HCT116 (cell line): ENCODE results near the gene NEUROD1. TPM values are rescaled to one million over a fixed set of nuclear protein-coding genes. Genes with fewer than 3 reads are reported as not detected.

Experiments used
- ATAC-seq: fragments of 200-7000 bp; cut with Tn5 transposase; 2 replicates; pipeline ENCODE4 v1.9.1; 2020; ENCODE audit warnings: mild to moderate bottlenecking, moderate library complexity
- Bru-seq: library from RNA; stranded (reverse); fragments of 400-500 nt; gene quantifications from one replicate; lab custom pipeline; 2021; lab: Mats Ljungman, UMichigan
- BruChase-seq, 2 experiments: library from RNA; stranded (reverse); fragments of 400-500 nt; gene quantifications; one replicate each; lab custom pipeline; 2021; lab: Mats Ljungman, UMichigan
- BruUV-seq: library from RNA; stranded (reverse); fragments of 400-500 nt; replicated peaks from 2 replicates; lab custom pipeline; 2021; lab: Mats Ljungman, UMichigan
- CTCF ChIA-PET: fragments of 300-600 bp; sonication (Branson Sonifier 250); formaldehyde crosslinking; loops from one replicate; lab custom pipeline; 2021; ENCODE audit warnings: antibody characterized with exemption; lab: Charles Lee
- POLR2A ChIA-PET: fragments of 300-600, 350-600 bp; sonication (Branson Sonifier 250); formaldehyde crosslinking; loops from one replicate; lab custom pipeline; 2021; ENCODE audit warnings: antibody characterized with exemption; lab: Charles Lee
- RAD21 ChIA-PET, 2 experiments: fragments of 300-600 bp; sonication (Branson Sonifier 250); formaldehyde crosslinking; loops; one replicate each; lab custom pipeline; 2023; ENCODE audit warnings: low total read pairs in 2 of 2; ENCODE audit not compliant: uncharacterized antibody in 2 of 2, unreplicated experiment in 2 of 2, low non-redundant PET in 1 of 2; lab: Charles Lee
- DNase-seq: peaks from one replicate; pipeline ENCODE4 v3.0.0-alpha.2; 2010; ENCODE audit warnings: low read depth, low spot score
- H2AFZ ChIP-seq: fragments of 200-600 bp; shearing (Covaris generic), sonication (generic); 2 replicates; pipeline ENCODE4 v1.6.1; 2017; ENCODE audit warnings: low read depth, mixed run types, mixed read lengths, antibody characterized with exemption, low read length; ENCODE audit not compliant: poor library complexity, severe bottlenecking
- H3K27ac ChIP-seq: 2 replicates; pipeline ENCODE4 v1.5.1; 2012; ENCODE audit warnings: low read depth, low read length
- H3K27me3 ChIP-seq: fragments of 200-600 bp; sonication (generic); 2 replicates; pipeline ENCODE4 v1.6.1; 2016; ENCODE audit warnings: mixed run types, low read length, mixed read lengths; ENCODE audit not compliant: insufficient read depth
- H3K36me3 ChIP-seq, 2 experiments: fragments of 200-500 bp in 1 of 2; fragments of 200-600 bp in 1 of 2; sonication (Bioruptor generic) in 1 of 2; sonication (generic) in 1 of 2; 2 replicates each; pipeline versions ENCODE4 v1.5.1 to v1.6.1; 2014 to 2016; ENCODE audit warnings: low read length in 2 of 2, inconsistent platforms in 1 of 2, mixed read lengths in 1 of 2, mixed run types in 1 of 2; ENCODE audit not compliant: insufficient read depth in 2 of 2, control insufficient read depth in 1 of 2
- H3K4me1 ChIP-seq, 2 experiments: fragments of 200-600 bp in 1 of 2; sonication (generic) in 1 of 2; 2 replicates each; pipeline versions ENCODE4 v1.5.1 to v1.6.1; 2012 to 2017; ENCODE audit warnings: low read length in 2 of 2, inconsistent platforms in 1 of 2, mild to moderate bottlenecking in 1 of 2, mixed read lengths in 1 of 2, mixed run types in 1 of 2, moderate library complexity in 1 of 2; ENCODE audit not compliant: insufficient read depth in 2 of 2, control insufficient read depth in 1 of 2
- H3K4me2 ChIP-seq: fragments of 200-600 bp; sonication (generic); 2 replicates; pipeline ENCODE4 v1.6.1; 2017; ENCODE audit warnings: mixed run types, low read length, mixed read lengths
- H3K4me3 ChIP-seq, 2 experiments: fragments of 200-600 bp in 1 of 2; sonication (generic) in 1 of 2; replicated peaks in 1 of 2; 2 replicates each; pipeline ENCODE4 v1.5.1; 2011 to 2016; ENCODE audit warnings: low read length in 2 of 2, control low read depth in 1 of 2, low read depth in 1 of 2, mild to moderate bottlenecking in 1 of 2, mixed read lengths in 1 of 2, mixed run types in 1 of 2
- H3K79me2 ChIP-seq: fragments of 200-600 bp; sonication (generic); 2 replicates; pipeline ENCODE4 v1.6.1; 2017; ENCODE audit warnings: mild to moderate bottlenecking, mixed run types, low read length, moderate library complexity, mixed read lengths; ENCODE audit not compliant: insufficient read depth
- H3K9ac ChIP-seq: fragments of 200-600 bp; sonication (generic); 2 replicates; pipeline ENCODE4 v1.6.1; 2016; ENCODE audit warnings: low read length, mixed read lengths
- H3K9me2 ChIP-seq: fragments of 200-600 bp; sonication (generic), shearing (Covaris generic); 2 replicates; pipeline ENCODE4 v1.6.1; 2017; ENCODE audit warnings: mixed run types, mild to moderate bottlenecking, moderate library complexity; ENCODE audit not compliant: insufficient read depth
- H3K9me3 ChIP-seq, 2 experiments: fragments of 200-500 bp in 1 of 2; fragments of 200-600 bp in 1 of 2; sonication (Bioruptor generic) in 1 of 2; sonication (generic) in 1 of 2; 2 replicates each; pipeline ENCODE4 v1.6.1; 2014 to 2017; ENCODE audit warnings: low read length in 2 of 2, mixed read lengths in 2 of 2, inconsistent platforms in 1 of 2, low read depth in 1 of 2, mild to moderate bottlenecking in 1 of 2, mixed run types in 1 of 2, moderate library complexity in 1 of 2; ENCODE audit not compliant: control insufficient read depth in 1 of 2, insufficient read depth in 1 of 2
- H4K20me1 ChIP-seq: fragments of 200-600 bp; sonication (generic), shearing (Covaris generic); 2 replicates; pipeline ENCODE4 v1.6.1; 2017; ENCODE audit warnings: mixed run types, mild to moderate bottlenecking, moderate library complexity; ENCODE audit not compliant: insufficient read depth
- CBX3 ChIP-seq: IDR thresholded peaks from 2 replicates; pipeline ENCODE4 v1.6.1; 2012; ENCODE audit warnings: low read depth
- CEBPB ChIP-seq: IDR thresholded peaks from 2 replicates; pipeline ENCODE4 v1.6.1; 2012; ENCODE audit warnings: low read depth
- EGR1 ChIP-seq: IDR thresholded peaks from 2 replicates; pipeline ENCODE4 v1.6.1; 2012; ENCODE audit warnings: low read depth
- EZH2 ChIP-seq: fragments of 200-600 bp; sonication (generic); IDR thresholded peaks from 2 replicates; pipeline ENCODE4 v1.6.1; 2017; ENCODE audit warnings: antibody characterized with exemption, mixed run types
- EZH2phosphoT487 ChIP-seq: fragments of 200-600 bp; IDR thresholded peaks from 2 replicates; pipeline ENCODE4 v1.6.1; 2018; ENCODE audit warnings: antibody characterized with exemption, borderline replicate concordance
- MAX ChIP-seq: IDR thresholded peaks from 2 replicates; pipeline ENCODE4 v1.6.1; 2012
- POLR2A ChIP-seq: IDR thresholded peaks from 2 replicates; pipeline ENCODE4 v1.7.0; 2011; ENCODE audit warnings: borderline replicate concordance; ENCODE audit not compliant: insufficient read depth, insufficient read length; ENCODE audit errors: extremely low read depth
- POLR2AphosphoS5 ChIP-seq: IDR thresholded peaks from 2 replicates; pipeline ENCODE4 v1.6.1; 2011; ENCODE audit warnings: mild to moderate bottlenecking, low read depth, low read length, moderate library complexity
- SRF ChIP-seq: IDR thresholded peaks from 2 replicates; pipeline ENCODE4 v1.6.1; 2012; ENCODE audit warnings: low read depth
- TCF7L2 ChIP-seq: IDR thresholded peaks from 2 replicates; pipeline ENCODE4 v1.7.0; 2011; ENCODE audit warnings: borderline replicate concordance, inconsistent platforms; ENCODE audit not compliant: insufficient read depth, insufficient read length; ENCODE audit errors: extremely low read depth
- ZFX ChIP-seq: fragments of 450-650 bp; IDR thresholded peaks from 2 replicates; pipeline ENCODE4 v1.6.1; 2017
- ZNF274 ChIP-seq: fragments of 200-500 bp; sonication (Bioruptor generic); IDR thresholded peaks from 2 replicates; pipeline ENCODE4 v1.6.1; 2014; ENCODE audit warnings: mild to moderate bottlenecking, low read depth, low read length, inconsistent platforms
- intact Hi-C: fragments of 100-400 bp; cut with micrococcal nuclease; formaldehyde crosslinking; loops from 2 replicates; pipeline ENCODE4 v1.10.0; 2022
- long read RNA-seq: library from polyadenylated mRNA; unstranded; transcript quantifications from one replicate; pipeline ENCODE4 v2.0.0, GENCODE V29; 2021; ENCODE audit not compliant: unreplicated experiment
- polyA plus RNA-seq: library from polyadenylated mRNA; unstranded; fragments of >200 nt; gene quantifications from 2 replicates; pipeline ENCODE4 v1.2.1, GENCODE V29; 2012; ENCODE audit warnings: missing spikeins
- total RNA-seq: library from RNA; stranded (reverse); gene quantifications from one replicate; pipeline ENCODE4 v1.2.1, GENCODE V29; 2021; ENCODE audit not compliant: unreplicated experiment
- TF ChIP-seq, protein P1 (sequence below): IDR thresholded peaks from 2 replicates; pipeline ENCODE4 v1.6.1; 2012; ENCODE audit warnings: low read depth

Gene NEUROD1
- total RNA-seq = not detected
- 0.03 TPM in 1 of 2 replicates, not detected in the other for polyA plus RNA-seq
- not detected for Bru-seq, nascent RNA
- BruChase-seq, experiment 1, labeled RNA remaining after a 6-hour chase = percentile 23 among the genes with signal in this experiment
- percentile 22 among the genes with signal in this experiment for BruChase-seq, experiment 2, labeled RNA remaining after a 2-hour chase
- long read RNA-seq = 0 reads

- ChIA-PET CTCF (no interaction called here), POLR2A (no interaction called here), RAD21 (no interaction called here)
- no peak for ATAC-seq
- H3K36me3 ChIP-seq = no peaks in the 10 kb centered on the region
- intact Hi-C loops = no loop called here
- no peak for TF ChIP-seq ZFX
- no peaks in the 10 kb centered on the region for H4K20me1 ChIP-seq
- no TSS peak for BruUV-seq
- no peaks in the 10 kb centered on the region for H3K9me3 ChIP-seq
- H2AFZ ChIP-seq = no peak within 1 kb of the TSS
- no peak within 1 kb of the TSS for H3K9ac ChIP-seq
- peaks cover 0 to 10% of the 10 kb centered on the region in 2 experiments; a peak in 2 of 4 replicates for H3K4me1 ChIP-seq
- no peaks in the 10 kb centered on the region for H3K9me2 ChIP-seq
- no peak within 1 kb of the TSS for H3K4me3 ChIP-seq
- no peaks in the 10 kb centered on the region for H3K79me2 ChIP-seq
- peaks cover 14% of the 10 kb centered on the region; the same call in 1 of the 2 replicates for H3K27me3 ChIP-seq
- H3K4me2 ChIP-seq = no peak within 1 kb of the TSS
- DNase-seq = no peak
- no peak within 1 kb of the TSS for H3K27ac ChIP-seq
These were observed at the start of gene NEUROD1 for GRCh38 chr2:181680055-181680936. Gene NEUROD1 (minus strand): TSS chr2:181680517. CDS start chr2:181678860, 1,657 bp downstream.

DNA sequence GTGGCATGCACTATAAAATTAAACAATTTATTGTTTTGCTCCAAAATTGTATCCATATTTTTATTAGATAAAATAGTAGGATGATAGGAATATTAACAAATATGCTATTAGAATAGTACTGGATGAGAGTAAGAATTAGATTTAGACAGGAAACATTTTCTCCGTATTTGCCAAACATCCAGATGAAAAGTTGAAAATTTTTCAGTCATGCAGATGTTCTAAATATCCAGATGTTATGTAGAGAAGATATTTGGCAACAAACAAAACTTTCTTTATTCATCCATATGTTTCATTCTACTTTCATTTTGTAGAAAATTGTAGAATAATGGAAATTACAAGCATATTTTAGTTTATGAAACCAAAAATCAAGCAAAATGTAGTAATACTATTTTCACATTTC is 45.2 kb upstream of the NEUROD1 start:
- no peak overlapping the region for H3K4me2 ChIP-seq
- CTCF ChIA-PET = no interaction called here
- RAD21 ChIA-PET = no interaction called here
- H3K27me3 ChIP-seq = no peaks in the 10 kb centered on the region
- no TSS peak for BruUV-seq
- POLR2A ChIA-PET = no interaction called here
- no peak overlapping the region for H3K27ac ChIP-seq
- DNase-seq = no peak
- intact Hi-C loops = no loop called here
- peak overlapping the region; percentile 13 for H2AFZ ChIP-seq
- H3K4me1 ChIP-seq = no peaks in the 10 kb centered on the region
- H3K9me2 ChIP-seq = no peaks in the 10 kb centered on the region
- H3K9ac ChIP-seq = no peak overlapping the region
- H3K9me3 ChIP-seq = peaks cover 4 to 11% of the 10 kb centered on the region in 2 experiments; a peak in 2 of 4 replicates
- H4K20me1 ChIP-seq = no peaks in the 10 kb centered on the region
- no peaks in the 10 kb centered on the region for H3K36me3 ChIP-seq
- H3K79me2 ChIP-seq = no peaks in the 10 kb centered on the region
- H3K4me3 ChIP-seq = no peak overlapping the region
- ATAC-seq = no peak
- TF ChIP-seq CEBPB = no peak
- no peak for TF ChIP-seq MAX
- no peak for TF ChIP-seq EGR1
- TF ChIP-seq, protein P1, sequence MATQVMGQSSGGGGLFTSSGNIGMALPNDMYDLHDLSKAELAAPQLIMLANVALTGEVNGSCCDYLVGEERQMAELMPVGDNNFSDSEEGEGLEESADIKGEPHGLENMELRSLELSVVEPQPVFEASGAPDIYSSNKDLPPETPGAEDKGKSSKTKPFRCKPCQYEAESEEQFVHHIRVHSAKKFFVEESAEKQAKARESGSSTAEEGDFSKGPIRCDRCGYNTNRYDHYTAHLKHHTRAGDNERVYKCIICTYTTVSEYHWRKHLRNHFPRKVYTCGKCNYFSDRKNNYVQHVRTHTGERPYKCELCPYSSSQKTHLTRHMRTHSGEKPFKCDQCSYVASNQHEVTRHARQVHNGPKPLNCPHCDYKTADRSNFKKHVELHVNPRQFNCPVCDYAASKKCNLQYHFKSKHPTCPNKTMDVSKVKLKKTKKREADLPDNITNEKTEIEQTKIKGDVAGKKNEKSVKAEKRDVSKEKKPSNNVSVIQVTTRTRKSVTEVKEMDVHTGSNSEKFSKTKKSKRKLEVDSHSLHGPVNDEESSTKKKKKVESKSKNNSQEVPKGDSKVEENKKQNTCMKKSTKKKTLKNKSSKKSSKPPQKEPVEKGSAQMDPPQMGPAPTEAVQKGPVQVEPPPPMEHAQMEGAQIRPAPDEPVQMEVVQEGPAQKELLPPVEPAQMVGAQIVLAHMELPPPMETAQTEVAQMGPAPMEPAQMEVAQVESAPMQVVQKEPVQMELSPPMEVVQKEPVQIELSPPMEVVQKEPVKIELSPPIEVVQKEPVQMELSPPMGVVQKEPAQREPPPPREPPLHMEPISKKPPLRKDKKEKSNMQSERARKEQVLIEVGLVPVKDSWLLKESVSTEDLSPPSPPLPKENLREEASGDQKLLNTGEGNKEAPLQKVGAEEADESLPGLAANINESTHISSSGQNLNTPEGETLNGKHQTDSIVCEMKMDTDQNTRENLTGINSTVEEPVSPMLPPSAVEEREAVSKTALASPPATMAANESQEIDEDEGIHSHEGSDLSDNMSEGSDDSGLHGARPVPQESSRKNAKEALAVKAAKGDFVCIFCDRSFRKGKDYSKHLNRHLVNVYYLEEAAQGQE = no peak
- no peak for TF ChIP-seq SRF
- TF ChIP-seq CBX3 = no peak
- no peak for TF ChIP-seq ZNF274
- TF ChIP-seq EZH2 = no peak
- no peak for TF ChIP-seq TCF7L2
- TF ChIP-seq POLR2AphosphoS5 = no peak
- no peak for TF ChIP-seq EZH2phosphoT487
- TF ChIP-seq POLR2A = no peak
